ENCODE results near the gene NHLH2.

NHLH2 gene

DNA sequence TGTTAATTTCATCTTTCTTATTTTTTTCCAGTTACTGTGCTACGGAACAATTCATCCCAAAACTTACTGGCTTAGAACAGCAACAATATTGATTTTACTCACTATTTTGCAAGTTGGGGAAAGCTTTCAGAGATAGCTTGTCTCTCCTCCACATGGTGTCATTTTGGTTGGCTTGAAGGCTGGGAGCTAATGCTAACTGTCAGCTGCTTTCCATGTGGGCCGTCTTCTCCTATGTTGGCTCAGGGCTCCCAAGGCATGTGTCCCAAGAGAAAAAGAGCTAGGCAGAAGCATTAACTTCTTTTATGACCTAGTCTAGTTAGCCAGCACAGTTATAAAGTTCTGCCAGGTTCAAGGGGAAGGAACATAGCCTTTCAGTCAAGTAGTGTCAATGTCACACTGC, 38.5 kb downstream of the NHLH2 start:
- ChIA-PET POLR2A (no interaction called here), CTCF (no interaction called here)
- no peak for DNase-seq (ENCODE audit: extremely low spot score)
- TF ChIP-seq FOXA1 (IDR thresholded peaks at IDR 0.05) (no peak), L3MBTL2 (conservative IDR thresholded peaks at IDR 0.05) (no peak), SP1 (IDR thresholded peaks at IDR 0.05) (no peak), ELF4 (IDR thresholded peaks at IDR 0.05) (no peak), LEF1 (IDR thresholded peaks at IDR 0.05; ENCODE audit: borderline replicate concordance) (no peak), BHLHE40 (IDR thresholded peaks at IDR 0.05; ENCODE audit: borderline replicate concordance) (no peak), SUZ12 (IDR thresholded peaks at IDR 0.05) (no peak), FOXM1 (IDR thresholded peaks at IDR 0.05; ENCODE audit: borderline replicate concordance) (no peak), ARNT (IDR thresholded peaks at IDR 0.05) (no peak), NFRKB (IDR thresholded peaks at IDR 0.05) (no peak), CTBP1 (IDR thresholded peaks at IDR 0.05; ENCODE audit: borderline replicate concordance) (no peak)
- TF ChIP-seq, protein P1, sequence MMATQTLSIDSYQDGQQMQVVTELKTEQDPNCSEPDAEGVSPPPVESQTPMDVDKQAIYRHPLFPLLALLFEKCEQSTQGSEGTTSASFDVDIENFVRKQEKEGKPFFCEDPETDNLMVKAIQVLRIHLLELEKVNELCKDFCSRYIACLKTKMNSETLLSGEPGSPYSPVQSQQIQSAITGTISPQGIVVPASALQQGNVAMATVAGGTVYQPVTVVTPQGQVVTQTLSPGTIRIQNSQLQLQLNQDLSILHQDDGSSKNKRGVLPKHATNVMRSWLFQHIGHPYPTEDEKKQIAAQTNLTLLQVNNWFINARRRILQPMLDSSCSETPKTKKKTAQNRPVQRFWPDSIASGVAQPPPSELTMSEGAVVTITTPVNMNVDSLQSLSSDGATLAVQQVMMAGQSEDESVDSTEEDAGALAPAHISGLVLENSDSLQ (IDR thresholded peaks at IDR 0.05): no peak

DNA sequence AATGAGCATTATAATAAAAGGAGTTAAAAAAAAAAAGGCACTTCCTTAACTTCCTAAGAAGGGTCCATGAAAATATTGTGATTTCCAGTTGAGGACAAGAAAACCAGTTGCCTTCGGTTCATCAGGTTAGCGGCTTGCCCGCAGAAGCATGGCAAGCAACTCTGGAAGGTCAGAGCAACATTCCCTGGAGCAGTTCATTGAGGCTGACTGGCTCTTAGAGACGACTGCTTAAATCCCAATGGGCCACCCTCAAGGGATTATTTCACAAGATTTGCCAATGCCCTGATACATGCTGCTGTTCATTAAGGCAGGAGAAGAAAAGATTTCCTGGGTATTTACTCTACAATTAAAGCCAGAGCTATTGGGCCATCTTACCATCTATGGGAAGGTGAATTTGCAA, 43.4 kb downstream of the NHLH2 start:
- ChIA-PET POLR2A (no interaction called here), CTCF (no interaction called here)
- DNase-seq (ENCODE audit: extremely low spot score): no peak
- no peak for TF ChIP-seq FOXM1 (IDR thresholded peaks at IDR 0.05; ENCODE audit: borderline replicate concordance)
- TF ChIP-seq FOXA1 (IDR thresholded peaks at IDR 0.05): no peak
- no peak for TF ChIP-seq BHLHE40 (IDR thresholded peaks at IDR 0.05; ENCODE audit: borderline replicate concordance)
- no peak for TF ChIP-seq ARNT (IDR thresholded peaks at IDR 0.05)
- no peak for TF ChIP-seq SP1 (IDR thresholded peaks at IDR 0.05)

DNA sequence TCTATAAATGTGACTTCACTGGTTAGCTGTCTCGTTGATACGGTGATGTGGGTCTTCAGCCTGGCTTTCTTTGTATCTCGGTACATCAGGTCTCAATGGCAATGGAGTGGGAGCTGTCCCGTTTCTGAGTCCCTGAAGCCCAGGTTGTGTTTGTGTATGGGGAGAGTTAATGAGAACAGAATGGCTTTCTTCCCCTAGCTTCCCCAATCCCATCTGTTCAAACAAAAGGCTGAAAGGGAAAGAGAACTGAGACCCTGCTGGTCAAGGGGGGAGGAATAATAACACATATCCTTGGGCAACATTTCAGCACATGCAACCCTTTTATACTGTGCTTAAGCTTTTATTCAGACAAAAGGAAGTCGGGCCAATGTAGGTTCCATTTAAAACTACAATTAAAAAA, 44.0 kb downstream of the NHLH2 start:
- DNase-seq (ENCODE audit: extremely low spot score): no peak
- ChIA-PET POLR2A (no interaction called here), CTCF (interaction anchor here (0.7 kb wide), 1 partner anchor 32 kb away, joined by 3 read pairs; no protein-coding TSS in a partner anchor)
- no peak for TF ChIP-seq LEF1 (IDR thresholded peaks at IDR 0.05; ENCODE audit: borderline replicate concordance)
- no peak for TF ChIP-seq BHLHE40 (IDR thresholded peaks at IDR 0.05; ENCODE audit: borderline replicate concordance)
- TF ChIP-seq, protein P1 (IDR thresholded peaks at IDR 0.05): no peak
- TF ChIP-seq ELF4 (IDR thresholded peaks at IDR 0.05): no peak
- TF ChIP-seq SP1 (IDR thresholded peaks at IDR 0.05): no peak
- no peak for TF ChIP-seq FOXK2 (IDR thresholded peaks at IDR 0.05)
- TF ChIP-seq ZNF384 (IDR thresholded peaks at IDR 0.05): no peak
- no peak for TF ChIP-seq CTBP1 (IDR thresholded peaks at IDR 0.05; ENCODE audit: borderline replicate concordance)
- no peak for TF ChIP-seq FOXA1 (IDR thresholded peaks at IDR 0.05)
- TF ChIP-seq SUZ12 (IDR thresholded peaks at IDR 0.05): no peak
- TF ChIP-seq FOXM1 (IDR thresholded peaks at IDR 0.05; ENCODE audit: borderline replicate concordance): no peak
- TF ChIP-seq L3MBTL2 (conservative IDR thresholded peaks at IDR 0.05): no peak

DNA sequence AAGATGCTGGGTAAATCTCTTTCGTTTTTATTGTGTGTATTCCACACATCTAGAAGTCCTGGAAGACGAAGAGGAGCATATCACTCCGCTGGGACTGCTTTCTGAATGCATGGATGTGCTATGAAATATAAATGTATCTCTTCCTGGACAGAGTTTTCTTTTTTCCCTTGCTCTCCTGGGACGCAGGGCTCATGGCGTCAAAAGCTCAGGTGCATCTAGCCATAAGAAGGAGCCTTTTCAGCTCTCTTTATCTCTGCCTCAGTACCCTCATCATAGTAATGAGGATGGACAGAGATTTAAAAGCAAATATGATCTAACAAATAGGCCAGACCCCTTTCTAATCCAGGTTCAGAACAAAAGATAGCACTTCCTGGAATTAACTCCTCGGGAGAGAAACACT, 44.9 kb downstream of the NHLH2 start:
- ChIA-PET CTCF (no interaction called here), POLR2A (no interaction called here)
- TF ChIP-seq LEF1 (IDR thresholded peaks at IDR 0.05; ENCODE audit: borderline replicate concordance): no peak
- no peak for TF ChIP-seq ARNT (IDR thresholded peaks at IDR 0.05)
- TF ChIP-seq SUZ12 (IDR thresholded peaks at IDR 0.05): no peak
- TF ChIP-seq NFRKB (IDR thresholded peaks at IDR 0.05): no peak
- TF ChIP-seq BHLHE40 (IDR thresholded peaks at IDR 0.05; ENCODE audit: borderline replicate concordance): no peak
- TF ChIP-seq ZNF384 (IDR thresholded peaks at IDR 0.05): no peak
- TF ChIP-seq HDGF (IDR thresholded peaks at IDR 0.05; ENCODE audit: borderline replicate concordance): no peak
- TF ChIP-seq CTBP1 (IDR thresholded peaks at IDR 0.05; ENCODE audit: borderline replicate concordance): no peak
- TF ChIP-seq TARDBP (IDR thresholded peaks at IDR 0.05): no peak
- TF ChIP-seq, protein P1 (IDR thresholded peaks at IDR 0.05): no peak
- no peak for DNase-seq (ENCODE audit: extremely low spot score)

DNA sequence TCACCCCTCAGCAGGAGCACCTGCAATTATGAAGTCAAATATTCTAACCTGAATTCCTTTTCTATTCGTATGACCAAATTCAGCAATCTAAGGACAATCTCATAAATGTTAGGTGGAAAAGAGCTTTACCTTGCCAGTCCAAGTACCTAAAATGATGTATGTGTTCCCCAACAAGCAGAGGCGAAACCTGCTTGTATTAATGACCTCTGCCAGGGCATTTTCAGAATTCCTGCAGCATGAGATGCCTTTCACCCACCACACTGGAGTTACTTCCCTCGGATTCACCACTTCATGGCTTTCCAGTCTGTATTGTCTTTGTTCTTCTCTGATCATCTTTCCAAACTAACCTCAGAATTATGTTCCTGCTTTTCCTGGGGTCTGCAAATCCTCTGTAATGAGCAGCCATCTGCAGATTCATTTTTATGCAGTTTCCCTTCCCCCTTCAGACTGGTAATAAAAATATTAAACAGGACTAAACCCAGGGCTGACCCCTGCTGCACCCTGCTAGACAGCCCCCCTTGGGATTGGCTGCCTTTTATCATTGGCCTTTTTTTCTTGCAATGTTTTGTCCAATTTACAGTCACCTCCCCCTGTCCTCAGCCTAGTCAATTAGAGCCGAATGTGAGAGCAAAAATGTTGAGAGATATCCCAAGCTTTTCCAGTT, 45.8 kb downstream of the NHLH2 start:
- TF ChIP-seq L3MBTL2 (conservative IDR thresholded peaks at IDR 0.05): no peak
- TF ChIP-seq BHLHE40 (IDR thresholded peaks at IDR 0.05; ENCODE audit: borderline replicate concordance): no peak
- no peak for TF ChIP-seq NFRKB (IDR thresholded peaks at IDR 0.05)
- TF ChIP-seq ARNT (IDR thresholded peaks at IDR 0.05): no peak
- TF ChIP-seq, protein P1 (IDR thresholded peaks at IDR 0.05): no peak
- TF ChIP-seq ZNF384 (IDR thresholded peaks at IDR 0.05): no peak
- TF ChIP-seq FOXK2 (IDR thresholded peaks at IDR 0.05): no peak
- TF ChIP-seq HDGF (IDR thresholded peaks at IDR 0.05; ENCODE audit: borderline replicate concordance): no peak
- CTCF ChIA-PET: no interaction called here
- no peak for DNase-seq (ENCODE audit: extremely low spot score)
- POLR2A ChIA-PET: no interaction called here

DNA sequence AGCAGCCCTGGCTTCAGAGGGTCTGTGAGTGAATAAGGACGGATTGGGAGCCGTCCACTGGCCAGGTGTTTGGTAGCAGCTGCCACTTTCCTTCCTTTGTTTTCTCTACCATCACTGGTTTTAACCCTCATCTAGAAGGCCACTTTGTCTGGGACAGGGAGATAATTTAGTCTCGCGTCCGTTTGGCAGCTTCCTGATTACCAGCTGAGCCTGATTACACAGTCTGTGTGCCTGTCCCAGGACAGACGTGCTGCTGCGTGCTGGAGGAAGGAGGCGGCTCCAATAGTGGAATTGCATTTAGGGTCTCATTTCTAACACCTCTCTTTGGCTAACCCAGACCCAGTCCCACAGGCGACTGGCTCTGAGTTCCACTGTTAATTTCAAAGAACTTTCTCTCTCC, 47.8 kb downstream of the NHLH2 start:
- ChIA-PET CTCF (interaction anchor here (1.4 kb wide), 1 partner anchor 11 kb away, joined by 4 read pairs; no protein-coding TSS in a partner anchor), POLR2A (no interaction called here)
- TF ChIP-seq FOXK2 (IDR thresholded peaks at IDR 0.05): no peak
- TF ChIP-seq BHLHE40 (IDR thresholded peaks at IDR 0.05; ENCODE audit: borderline replicate concordance): no peak
- TF ChIP-seq NFRKB (IDR thresholded peaks at IDR 0.05): no peak
- TF ChIP-seq FOXA1 (IDR thresholded peaks at IDR 0.05): no peak
- TF ChIP-seq ARNT (IDR thresholded peaks at IDR 0.05): no peak
- TF ChIP-seq TARDBP (IDR thresholded peaks at IDR 0.05): no peak
- TF ChIP-seq CTBP1 (IDR thresholded peaks at IDR 0.05; ENCODE audit: borderline replicate concordance): no peak
- TF ChIP-seq SP1 (IDR thresholded peaks at IDR 0.05): no peak
- TF ChIP-seq ELF4 (IDR thresholded peaks at IDR 0.05): no peak
- no peak for TF ChIP-seq FOXM1 (IDR thresholded peaks at IDR 0.05; ENCODE audit: borderline replicate concordance)
- no peak for DNase-seq (ENCODE audit: extremely low spot score)
